DLD1 (cell line): Measurements from ENCODE around the gene HMGN5.

Experiments used
- in situ Hi-C: cut with HindIII; loops from 2 replicates; pipeline ENCODE4 v1.10.0; 2017; ENCODE audit warnings: low sequenced_read_pairs

The HMGN5 gene

DNA sequence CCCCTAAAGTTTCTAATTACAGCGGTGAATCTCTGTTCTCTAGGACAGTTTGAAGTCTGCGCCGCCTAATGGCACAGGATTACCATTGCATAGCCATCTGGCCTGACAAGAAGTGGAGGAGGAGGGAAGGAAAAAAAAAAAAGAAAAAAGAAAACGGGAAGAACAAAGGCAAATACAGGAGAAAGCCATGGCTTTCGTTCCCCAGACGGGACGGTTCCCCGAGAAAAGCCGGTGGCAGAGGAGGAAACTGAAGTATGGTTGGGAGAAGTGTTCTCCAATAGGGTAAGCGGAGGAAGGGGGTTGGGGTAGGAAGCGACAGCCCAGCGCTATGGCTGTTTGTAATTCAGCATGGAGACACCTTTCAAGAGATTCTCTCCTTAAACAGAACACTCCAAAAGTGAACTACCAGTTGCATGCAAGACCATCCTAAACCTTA lies 80.8 kb downstream of the HMGN5 start:
- in situ Hi-C loops: no loop called here

DNA sequence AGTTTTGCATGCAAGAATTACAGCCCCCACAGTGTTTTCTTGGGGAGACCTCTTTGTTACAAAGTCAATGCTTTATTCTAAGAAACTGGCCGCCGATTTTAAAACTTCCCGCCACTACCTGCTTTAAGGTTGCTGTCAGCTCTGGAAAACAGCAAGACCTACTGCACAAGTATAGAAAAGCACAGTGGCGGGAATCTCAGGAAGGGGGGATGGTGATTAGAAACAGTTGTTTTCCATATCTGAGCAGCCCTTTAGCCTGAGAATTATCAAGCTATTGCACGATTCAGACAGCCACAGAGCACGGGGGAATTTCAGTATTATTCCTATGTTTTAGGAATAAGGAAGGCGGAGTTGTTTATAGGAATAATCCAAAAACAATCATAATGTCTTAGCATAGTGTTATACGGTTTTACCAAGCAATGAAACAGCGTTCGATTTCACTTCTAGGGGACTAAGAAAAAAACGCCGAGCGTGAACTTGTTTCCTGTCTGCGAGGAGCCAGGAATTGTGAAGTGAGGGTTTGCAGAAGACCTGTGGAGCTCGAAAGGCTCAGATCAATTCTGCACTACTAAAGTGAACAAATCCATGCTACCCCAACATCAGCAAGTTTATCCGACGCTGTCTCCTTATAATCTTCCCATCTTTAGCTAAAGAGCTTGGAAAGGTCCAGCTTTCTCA lies 81.3 kb downstream of the HMGN5 start:
- in situ Hi-C loops: no loop called here

DNA sequence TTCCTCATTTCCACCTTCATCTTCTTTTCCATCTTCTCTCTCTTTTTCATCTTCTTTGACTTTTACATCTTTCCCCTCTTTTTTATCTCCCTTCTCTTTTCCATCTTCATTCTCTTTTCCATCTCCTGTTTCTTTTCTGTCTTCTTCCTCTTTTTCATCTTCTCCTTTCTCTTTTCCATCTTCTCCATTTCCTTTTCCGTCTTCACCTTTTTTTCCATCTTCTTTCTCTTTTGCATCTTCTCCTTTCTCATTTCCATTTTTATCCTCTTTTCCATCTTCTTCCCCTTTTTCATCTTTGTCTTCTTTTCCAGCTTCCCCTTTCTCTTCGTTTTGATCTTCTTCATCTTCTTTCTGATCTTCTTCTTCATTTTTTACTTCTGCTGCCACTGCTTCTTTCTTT lies 87.0 kb downstream of the HMGN5 start:
- in situ Hi-C loops: no loop called here

DNA sequence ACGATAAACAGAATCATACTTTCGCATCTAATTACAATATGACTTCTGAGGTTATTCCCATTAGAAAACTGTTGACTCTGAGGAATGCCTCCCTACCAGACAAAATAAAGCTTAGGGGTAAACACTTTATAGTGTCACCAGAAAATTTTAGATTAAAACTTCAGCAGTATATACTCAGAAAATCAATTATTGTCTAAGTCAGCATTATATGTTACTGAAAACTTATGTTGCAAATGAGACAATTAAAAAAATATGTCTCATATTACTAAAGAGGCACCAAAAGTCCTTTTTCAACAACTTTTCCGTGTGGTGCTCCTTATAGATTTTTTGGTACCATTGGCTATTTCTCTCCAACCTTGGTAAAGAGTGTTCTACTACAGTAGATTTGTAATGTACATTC lies 91.4 kb downstream of the HMGN5 start:
- in situ Hi-C loops: no loop called here

DNA sequence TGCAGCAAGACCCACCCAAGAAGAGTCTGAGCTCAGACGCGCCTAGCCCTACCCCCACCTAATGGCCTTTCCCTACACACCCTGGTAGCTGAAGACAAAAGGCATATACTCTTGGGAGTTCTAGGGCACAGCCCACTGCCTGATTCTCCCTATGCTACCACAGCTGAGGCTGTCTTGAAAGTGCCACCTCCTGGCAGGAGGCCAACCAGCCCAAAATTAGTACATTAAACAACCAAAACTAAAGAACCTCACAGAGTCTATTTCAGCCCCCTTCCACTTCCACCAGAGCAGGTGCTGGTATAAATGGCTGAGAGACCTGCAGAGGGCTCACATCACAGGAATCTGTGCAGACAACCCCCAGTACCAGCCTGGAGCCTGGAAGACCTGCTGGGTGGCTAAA lies 119.1 kb downstream of the HMGN5 start:
- in situ Hi-C loops: no loop called here
